Upper lobe of left lung (tissue), 6 donors: ENCODE data around the gene SPTLC3. TPM values are rescaled to one million over a fixed set of nuclear protein-coding genes. Genes with fewer than 3 reads are reported as not detected.

Experiments used
- ATAC-seq, 2 donors: fragments of 200-7000 bp; cut with Tn5 transposase; one replicate each; pipeline ENCODE4 v1.9.1; 2022; ENCODE audit warnings: mild to moderate bottlenecking in 2 of 2, moderate library complexity in 2 of 2; ENCODE audit not compliant: low FRiP score in 2 of 2
- DNase-seq, 2 donors: peaks; one replicate each; pipeline ENCODE4 v3.0.0-alpha.2; 2019 to 2020
- H3K27ac ChIP-seq, 4 donors: fragments of 200-600 bp; sonication (generic); one replicate each; pipeline ENCODE4 v1.5.1; 2016 to 2019
- H3K27me3 ChIP-seq, 4 donors: fragments of 200-600 bp; sonication (generic); one replicate each; pipeline ENCODE4 v1.5.1; 2017 to 2019
- H3K36me3 ChIP-seq, 4 donors: fragments of 200-600 bp; sonication (generic); one replicate each; pipeline ENCODE4 v1.5.1; 2016 to 2019
- H3K4me1 ChIP-seq, 4 donors: fragments of 200-600 bp; sonication (generic); one replicate each; pipeline ENCODE4 v1.5.1; 2018 to 2019
- H3K4me3 ChIP-seq, 4 donors: fragments of 200-600 bp; sonication (generic); one replicate each; pipeline ENCODE4 v1.5.1; 2017 to 2019; ENCODE audit warnings: mild to moderate bottlenecking in 2 of 4, moderate library complexity in 1 of 4
- H3K9me3 ChIP-seq, 4 donors: fragments of 200-600 bp; sonication (generic); one replicate each; pipeline ENCODE4 v1.5.1; 2018 to 2019
- CTCF ChIP-seq, 6 experiments: fragments of 450-650 bp in 4 of 6; fragments of 200-600 bp in 2 of 6; sonication (generic) in 2 of 6; IDR thresholded peaks; one replicate each; pipeline ENCODE4 v1.5.1; 2016 to 2019; ENCODE audit warnings: antibody characterized with exemption in 6 of 6
- EP300 ChIP-seq, 4 donors: sonication (generic); formaldehyde crosslinking; IDR thresholded peaks; one replicate each; pipeline ENCODE4 v1.5.1; 2017; ENCODE audit warnings: antibody characterized with exemption in 4 of 4, control low read depth in 2 of 4
- POLR2A ChIP-seq, 4 donors: fragments of 450-650 bp; IDR thresholded peaks; one replicate each; pipeline ENCODE4 v1.5.1; 2016 to 2017; ENCODE audit warnings: antibody characterized with exemption in 4 of 4, mild to moderate bottlenecking in 2 of 4
- POLR2AphosphoS5 ChIP-seq, 2 donors: sonication (generic); formaldehyde crosslinking; IDR thresholded peaks; one replicate each; pipeline ENCODE4 v1.5.1; 2017; ENCODE audit warnings: antibody characterized with exemption in 2 of 2
- WGBS, 2 donors: methylation state at CpG; one replicate each; pipeline ENCODE4 v1.1.5; 2017 to 2018; 5-methylcytosine and 5-hydroxymethylcytosine counted together
- total RNA-seq, 6 donors: library from RNA; depleted of rRNA in 4 of 6; stranded (reverse); fragments of >200 nt in 4 of 6; gene quantifications; one replicate each; pipeline versions ENCODE4 v1.1.0 to v1.2.1, GENCODE V29; 2016 to 2021
- donor health status: DM: no; HTN: no; CAD: no; lungs with moderate emphysema.
- donor health status: DM: no; HTN: yes; CAD: no; lungs with severe emphysema.

The SPTLC3 gene
- total RNA-seq, 6 donors from 2014 or later: 9.0 to 21.7 (median 15.8) TPM

DNA sequence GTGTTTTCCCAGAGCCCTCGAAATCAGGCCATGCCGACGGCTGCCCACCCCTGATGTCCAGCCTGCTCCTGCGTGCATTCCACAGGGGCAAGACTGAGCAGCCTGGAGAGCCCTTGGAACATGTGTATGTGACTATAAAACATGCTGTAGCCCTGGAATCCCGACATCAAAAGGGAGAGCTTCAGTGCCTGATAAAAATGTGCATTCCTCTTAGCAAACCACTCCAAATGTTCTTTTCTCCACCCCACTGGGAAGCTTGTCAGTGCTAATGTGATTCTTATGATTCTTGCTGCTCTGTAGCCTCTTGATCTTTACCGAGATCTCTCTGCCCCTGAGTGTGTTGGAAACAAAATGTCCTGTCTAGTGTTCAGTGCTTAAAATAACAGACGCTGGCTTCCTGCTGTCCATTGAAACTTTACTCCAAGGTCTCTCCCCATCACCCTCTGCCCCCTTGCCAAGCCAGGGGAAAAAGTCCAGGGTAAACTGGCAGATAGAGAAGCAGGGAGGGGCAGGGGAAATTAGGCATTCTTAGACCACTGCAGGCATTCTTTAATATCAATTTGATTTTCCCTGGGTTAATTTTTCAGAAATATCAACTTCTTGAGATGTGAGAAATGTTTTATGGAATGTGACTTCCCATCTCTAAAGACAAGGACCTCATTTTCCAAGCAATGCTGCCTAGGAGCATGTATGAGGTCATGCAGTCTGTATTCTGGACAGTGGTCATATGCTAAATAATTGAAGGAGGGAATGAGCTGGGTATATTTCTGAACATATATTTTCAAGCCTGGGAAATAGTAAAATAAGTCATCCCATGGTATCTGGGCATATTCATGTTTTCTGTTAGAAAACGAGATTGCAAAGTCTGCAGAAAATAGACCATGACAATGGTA lies 138.5 kb downstream of the SPTLC3 start:
- Histone ChIP-seq H3K9me3 (no peaks in the 10 kb centered on the region), H3K36me3 (no peaks in the 10 kb centered on the region), H3K4me1 (peaks cover 9 to 25% (median 13%) of the 10 kb centered on the region in 4 donors), H3K27ac (peak overlapping the region in 3 of 4 donors; percentile 36 to 45 (median 38)), H3K27me3 (no peaks in the 10 kb centered on the region), H3K4me3 (no peak overlapping the region)
- DNase-seq (peak in 1 of 2 donors; percentile 25), ATAC-seq (peak; percentile 71 to 77)
- TF ChIP-seq POLR2A (IDR thresholded peaks at IDR 0.05) (no peak), EP300 (IDR thresholded peaks at IDR 0.05) (no peak), CTCF (IDR thresholded peaks at IDR 0.05) (no peak), POLR2AphosphoS5 (IDR thresholded peaks at IDR 0.05) (no peak)
- 46 to 69% methylated on average over 7 to 8 of the region's 8 CpGs for WGBS, 2 donors

DNA sequence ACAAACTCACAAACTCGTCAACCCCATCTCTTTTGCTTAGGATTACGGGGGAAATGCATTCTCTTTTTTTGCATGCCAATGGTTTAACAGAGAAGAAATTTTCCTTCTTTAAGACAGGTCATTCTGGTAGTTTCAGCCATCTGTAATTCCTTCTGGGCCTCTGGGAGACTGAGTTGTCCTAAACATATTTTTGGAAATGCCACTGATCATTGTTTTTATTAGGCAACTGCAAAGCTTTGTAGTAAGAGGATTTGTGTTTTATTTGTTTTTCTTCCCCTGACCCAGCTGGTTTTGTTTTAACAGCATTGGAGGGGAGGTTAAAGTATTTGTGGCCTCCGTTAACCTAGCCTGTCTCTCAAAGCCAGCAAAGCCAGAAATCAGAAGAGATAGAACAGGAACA lies 139.2 kb downstream of the SPTLC3 start:
- WGBS, 2 donors: 79 to 80% methylated on average over 3 of the region's 3 CpGs
- no peak for ATAC-seq

DNA sequence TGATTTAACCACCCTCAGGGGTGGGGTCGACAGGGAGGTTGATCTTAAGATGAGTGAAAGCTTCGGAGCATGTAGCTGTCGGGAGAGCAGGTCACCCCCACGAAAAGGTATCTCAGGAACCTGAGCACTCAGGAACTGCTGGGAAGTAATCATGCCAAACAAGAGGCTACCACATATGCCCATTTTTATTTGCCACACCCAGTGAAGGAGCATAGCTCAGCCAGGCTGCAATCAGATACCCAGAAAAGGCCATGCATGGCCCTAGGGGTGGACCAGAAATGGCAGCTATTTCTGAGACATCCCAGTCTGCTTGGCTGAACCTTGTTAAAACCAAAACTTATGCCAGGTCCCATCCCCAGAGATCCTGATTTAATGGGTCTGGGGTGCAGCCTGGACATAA lies 139.6 kb downstream of the SPTLC3 start:
- peaks cover 9 to 25% (median 13%) of the 10 kb centered on the region in 4 donors for H3K4me1 ChIP-seq
- DNase-seq: no peak
- H3K9me3 ChIP-seq: no peaks in the 10 kb centered on the region
- no peak for TF ChIP-seq CTCF (IDR thresholded peaks at IDR 0.05)
- TF ChIP-seq EP300 (IDR thresholded peaks at IDR 0.05): no peak
- no peak overlapping the region for H3K4me3 ChIP-seq
- no peaks in the 10 kb centered on the region for H3K36me3 ChIP-seq
- no peaks in the 10 kb centered on the region for H3K27me3 ChIP-seq
- 51 to 86% methylated on average over 3 to 4 of the region's 4 CpGs for WGBS, 2 donors
- no peak overlapping the region for H3K27ac ChIP-seq
- ATAC-seq: no peak

More for the DNA sequence above, 139.2 kb downstream of the SPTLC3 start:
- no peak for DNase-seq
- no peaks in the 10 kb centered on the region for H3K36me3 ChIP-seq
- no peaks in the 10 kb centered on the region for H3K27me3 ChIP-seq
- TF ChIP-seq POLR2AphosphoS5 (IDR thresholded peaks at IDR 0.05) (no peak), CTCF (IDR thresholded peaks at IDR 0.05) (no peak), POLR2A (IDR thresholded peaks at IDR 0.05) (no peak), EP300 (IDR thresholded peaks at IDR 0.05) (no peak)
- peaks cover 9 to 25% (median 13%) of the 10 kb centered on the region in 4 donors for H3K4me1 ChIP-seq
- no peak overlapping the region for H3K4me3 ChIP-seq
- no peak overlapping the region for H3K27ac ChIP-seq
- H3K9me3 ChIP-seq: no peaks in the 10 kb centered on the region

- no peak overlapping the region for H3K27ac ChIP-seq
- peaks cover 0 to 1% (median 0%) of the 10 kb centered on the region in 4 donors for H3K36me3 ChIP-seq
- DNase-seq: no peak
- no peaks in the 10 kb centered on the region for H3K9me3 ChIP-seq
- WGBS, 2 donors: 72 to 87% methylated on average over 2 of the region's 2 CpGs
- no peak overlapping the region for H3K4me3 ChIP-seq
- no peak for ATAC-seq
- TF ChIP-seq EP300 (IDR thresholded peaks at IDR 0.05) (no peak), POLR2A (IDR thresholded peaks at IDR 0.05) (no peak), CTCF (IDR thresholded peaks at IDR 0.05) (no peak), POLR2AphosphoS5 (IDR thresholded peaks at IDR 0.05) (no peak)
- H3K27me3 ChIP-seq: no peaks in the 10 kb centered on the region
- H3K4me1 ChIP-seq: peaks cover 9 to 25% (median 13%) of the 10 kb centered on the region in 4 donors
Measured at GRCh38 chr20:13148961-13149360, 140.2 kb downstream of the SPTLC3 start.
